ENCODE data around the gene SMG1.

The SMG1 gene

DNA sequence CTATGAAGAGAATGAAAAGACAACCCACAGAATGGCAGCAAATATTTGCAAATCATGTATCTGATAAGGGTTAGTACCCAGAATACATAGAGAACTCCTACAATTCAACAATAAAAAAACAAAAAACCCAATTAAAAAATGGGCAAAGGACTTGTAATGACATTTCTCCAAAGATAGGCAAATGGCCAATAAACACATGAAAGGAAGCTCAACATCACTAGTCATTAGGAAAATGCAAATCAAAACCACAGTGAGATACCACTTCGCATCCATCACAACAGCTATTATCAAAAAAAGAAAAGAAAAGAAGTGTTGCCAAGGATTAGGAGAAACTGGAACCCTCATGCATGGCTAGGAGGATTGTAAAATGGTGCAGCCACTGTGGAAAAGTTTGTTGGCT lies 79.8 kb downstream of the SMG1 start:
- DNase-seq (ENCODE audit: low read depth): no peak

DNA sequence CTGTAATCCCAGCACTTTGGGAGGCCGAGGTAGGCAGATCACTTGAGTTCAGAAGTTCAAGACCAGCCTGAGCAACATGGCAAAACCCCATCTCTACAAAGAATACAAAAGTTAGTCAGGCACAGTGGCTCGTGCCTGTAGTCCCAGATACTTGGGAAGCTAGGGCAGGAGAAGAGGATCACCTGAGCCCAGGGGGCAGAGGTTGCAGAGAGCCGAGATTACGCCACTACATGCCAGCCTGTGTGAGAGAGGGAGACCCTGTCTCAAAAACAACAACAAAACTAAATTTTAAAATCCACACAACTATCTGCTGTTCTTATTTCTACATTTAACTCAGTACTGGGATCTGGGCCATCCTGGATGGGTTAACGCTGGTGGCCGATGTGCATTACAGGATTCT lies 83.6 kb downstream of the SMG1 start:
- DNase-seq (ENCODE audit: low read depth): no peak

DNA sequence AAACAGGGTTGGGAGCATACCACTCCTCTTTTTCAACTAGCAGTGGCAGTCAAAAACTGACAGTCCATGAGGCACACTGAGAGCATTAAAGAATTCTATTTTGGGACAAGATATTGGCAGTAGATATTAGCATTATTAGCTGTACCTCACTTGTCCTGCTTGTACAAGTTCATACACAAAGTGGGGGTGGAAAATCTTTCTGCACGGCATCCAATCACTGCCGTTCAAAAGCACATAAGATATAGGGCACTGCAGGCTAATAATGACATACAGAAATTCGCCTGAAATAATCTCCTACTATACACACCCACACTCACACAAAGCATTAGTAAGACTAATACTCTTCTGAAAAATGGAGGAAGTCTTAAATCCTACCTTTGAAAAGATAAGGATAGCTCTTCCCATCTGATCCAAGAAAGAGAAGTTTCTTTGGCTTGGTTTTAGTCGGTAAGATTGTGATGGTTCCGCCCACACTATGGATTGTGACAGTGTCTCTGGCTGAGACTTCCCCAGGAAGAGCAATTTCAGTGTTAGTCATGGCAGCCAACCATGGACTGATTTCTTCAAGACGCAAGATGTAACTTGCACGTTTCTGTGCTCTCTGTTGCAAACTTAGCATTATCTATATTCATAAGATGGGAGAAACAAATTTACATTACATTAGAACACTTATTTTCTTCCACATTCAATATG lies 84.2 kb downstream of the SMG1 start:
- DNase-seq (ENCODE audit: low read depth): no peak

GRCh38 chr16:18839555-18839954 lies 86.7 kb downstream of the SMG1 start:
- no peak for DNase-seq (ENCODE audit: low read depth)

DNA sequence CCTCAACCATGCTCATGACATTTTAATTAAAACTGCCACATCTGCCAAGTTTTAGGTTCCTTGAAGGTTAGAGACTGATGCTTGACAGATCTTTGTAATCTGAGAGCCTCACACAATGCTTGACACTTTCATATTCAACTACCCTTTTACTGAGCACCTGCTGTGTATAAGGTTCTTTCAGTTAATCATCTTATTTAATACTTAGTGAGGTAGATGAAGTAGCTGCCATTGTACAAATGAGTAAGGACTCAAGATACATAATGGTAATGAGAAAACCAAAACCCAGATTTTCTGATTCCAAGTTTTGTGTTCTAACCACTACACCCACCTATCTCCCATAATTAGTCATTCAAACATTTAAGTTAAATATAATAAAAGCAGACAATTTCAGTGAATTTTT lies 89.5 kb downstream of the SMG1 start:
- no peak for DNase-seq (ENCODE audit: low read depth)

DNA sequence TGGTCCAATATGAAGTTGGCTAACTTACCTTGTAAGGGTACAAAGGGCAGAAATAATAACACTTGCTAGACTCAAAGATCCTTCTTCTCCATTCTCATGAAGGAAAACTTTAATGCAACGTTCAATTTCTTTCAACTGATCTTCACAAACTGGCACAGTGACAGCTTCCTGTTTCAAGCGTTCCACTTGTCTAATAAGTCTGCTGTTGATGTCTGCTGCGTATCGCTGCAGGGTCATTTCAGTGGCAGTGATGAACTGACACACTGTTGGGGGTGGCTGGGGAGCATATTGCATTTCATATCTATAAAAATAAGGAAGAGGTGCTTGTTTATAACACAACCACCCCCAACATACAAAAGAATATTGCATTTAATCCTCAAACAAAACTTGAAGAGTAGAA lies 91.3 kb downstream of the SMG1 start:
- DNase-seq (ENCODE audit: low read depth): no peak

DNA sequence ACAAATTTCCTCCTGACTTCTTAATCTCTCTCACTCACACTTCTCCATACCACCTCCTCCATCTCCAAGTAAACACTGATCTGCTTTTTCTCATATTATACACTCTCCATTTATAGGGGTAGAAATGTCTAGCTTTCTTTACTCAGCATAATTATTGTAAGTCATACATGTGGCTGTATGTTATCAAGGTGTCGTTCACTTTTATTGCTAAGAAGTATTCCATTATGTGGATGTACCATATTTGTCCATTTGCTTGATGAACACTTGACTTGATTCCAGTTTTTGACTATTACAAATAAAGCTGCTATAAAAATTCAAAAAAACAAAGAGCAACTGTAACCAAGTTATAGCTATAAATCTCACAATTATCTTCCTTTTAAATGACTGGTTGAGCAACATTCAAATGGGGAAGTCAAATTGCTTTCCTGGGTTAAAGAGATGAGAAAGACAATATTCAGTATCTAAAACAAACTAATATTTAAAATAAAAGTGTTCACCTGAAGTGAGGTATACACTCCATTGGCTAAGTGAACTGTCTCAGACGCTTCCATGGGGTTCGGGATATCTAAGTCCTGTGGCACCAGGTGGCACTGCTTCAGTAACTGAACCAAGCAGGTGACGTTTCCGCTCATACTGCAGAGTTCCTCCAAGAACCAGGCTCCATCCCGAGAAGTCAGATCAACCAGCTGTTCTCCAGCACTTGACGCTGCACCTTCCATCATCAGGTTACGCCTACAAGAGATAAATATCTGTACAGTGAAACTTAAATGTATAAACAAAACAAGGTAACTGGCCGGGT lies 92.3 kb downstream of the SMG1 start:
- no peak for DNase-seq (ENCODE audit: low read depth)

DNA sequence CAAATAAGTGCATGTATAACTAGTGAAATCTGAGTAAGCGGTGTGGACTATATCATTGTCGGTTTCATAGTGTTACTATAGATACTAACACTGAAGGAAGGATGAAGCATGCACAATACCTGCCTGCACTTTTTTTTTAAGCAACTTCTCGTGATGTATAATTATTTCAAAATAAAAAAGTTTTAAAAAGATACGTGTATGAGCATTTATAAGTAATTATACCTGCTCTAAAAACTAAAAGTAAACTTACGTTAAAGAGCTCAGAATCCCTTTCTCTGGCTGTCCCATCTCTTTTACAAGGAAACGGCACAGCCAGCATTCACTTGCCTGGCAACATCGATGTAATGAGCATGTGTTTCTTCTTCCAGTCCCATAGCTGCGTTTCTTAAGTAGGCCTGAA lies 93.6 kb downstream of the SMG1 start:
- DNase-seq (ENCODE audit: low read depth): no peak

DNA sequence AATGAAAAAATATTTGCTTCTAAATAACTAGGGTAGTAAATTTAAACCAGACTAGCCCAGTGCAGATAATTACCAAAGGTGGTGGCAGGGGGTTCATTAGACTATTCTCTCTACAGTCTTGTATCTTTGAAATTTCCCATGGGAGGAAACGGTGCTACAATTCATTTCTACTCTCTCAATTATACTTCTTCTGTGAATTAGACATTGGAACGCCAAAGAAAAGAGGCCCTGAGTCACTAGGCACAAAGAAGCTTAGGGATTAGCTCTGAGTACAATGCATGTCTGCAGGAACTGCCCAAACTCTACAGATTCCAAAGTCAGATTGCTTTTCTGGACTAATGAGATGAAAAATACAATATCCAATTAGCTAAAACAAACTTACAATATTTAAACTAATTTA lies 94.2 kb downstream of the SMG1 start:
- no peak for DNase-seq (ENCODE audit: low read depth)

GRCh38 chr16:18829251-18829650 lies 97.0 kb downstream of the SMG1 start:
- DNase-seq (ENCODE audit: low read depth): no peak

GRCh38 chr16:18827890-18828289 lies 98.3 kb downstream of the SMG1 start:
- no peak for DNase-seq (ENCODE audit: low read depth)

- DNase-seq (ENCODE audit: low read depth): no peak
These were observed 109.9 kb downstream of the SMG1 start for GRCh38 chr16:18816286-18816685.

DNA sequence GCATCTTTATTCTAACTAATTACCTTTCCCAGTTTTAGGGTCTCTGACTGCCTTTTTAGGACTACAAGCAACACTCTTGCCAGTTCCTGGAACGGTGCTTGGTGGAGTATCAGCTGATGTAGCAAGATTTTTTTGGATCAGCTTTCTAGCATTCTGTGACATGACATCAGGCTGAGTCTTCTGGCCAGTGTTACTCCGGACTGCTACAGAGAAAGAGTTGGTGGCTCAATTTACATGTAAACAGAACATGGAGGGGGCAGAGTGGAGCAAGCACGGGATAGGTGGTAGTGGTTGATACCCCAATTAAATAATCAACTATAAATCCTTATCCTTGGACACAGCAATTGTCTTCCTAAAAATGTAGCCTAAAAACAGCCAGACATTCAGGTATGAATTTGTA lies 114.3 kb downstream of the SMG1 start:
- DNase-seq (ENCODE audit: low read depth): no peak

GRCh38 chr16:18809165-18809564 lies 117.0 kb downstream of the SMG1 start:
- no peak for DNase-seq (ENCODE audit: low read depth)

DNA sequence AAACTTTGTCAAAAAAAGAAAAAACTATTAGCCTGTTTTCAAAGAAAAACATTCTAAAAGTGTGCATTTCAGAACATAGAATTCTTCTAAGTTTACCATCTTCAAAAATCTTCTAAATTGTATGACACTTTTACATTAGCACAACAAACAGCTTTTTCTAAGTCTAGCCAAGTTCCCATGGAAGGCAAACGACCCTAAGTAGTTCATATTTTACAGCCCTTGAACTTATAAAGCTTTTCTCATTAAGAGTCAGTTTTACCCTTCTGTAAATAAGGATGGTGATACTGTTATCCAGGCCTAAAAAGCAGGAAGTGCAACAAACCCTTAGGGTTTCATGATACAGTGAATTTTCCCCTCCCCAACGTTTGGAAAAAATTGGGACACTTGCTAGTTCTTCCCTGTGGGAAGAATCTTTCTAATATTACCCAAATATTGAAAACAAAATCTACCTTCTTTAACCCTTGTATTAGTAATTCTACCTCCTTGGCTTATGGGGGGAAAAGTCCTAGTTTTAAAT lies 120.9 kb downstream of the SMG1 start:
- no peak for DNase-seq (ENCODE audit: low read depth)

- DNase-seq (ENCODE audit: low read depth): no peak
These were observed 121.7 kb downstream of the SMG1 start for GRCh38 chr16:18804540-18804939.

DNA sequence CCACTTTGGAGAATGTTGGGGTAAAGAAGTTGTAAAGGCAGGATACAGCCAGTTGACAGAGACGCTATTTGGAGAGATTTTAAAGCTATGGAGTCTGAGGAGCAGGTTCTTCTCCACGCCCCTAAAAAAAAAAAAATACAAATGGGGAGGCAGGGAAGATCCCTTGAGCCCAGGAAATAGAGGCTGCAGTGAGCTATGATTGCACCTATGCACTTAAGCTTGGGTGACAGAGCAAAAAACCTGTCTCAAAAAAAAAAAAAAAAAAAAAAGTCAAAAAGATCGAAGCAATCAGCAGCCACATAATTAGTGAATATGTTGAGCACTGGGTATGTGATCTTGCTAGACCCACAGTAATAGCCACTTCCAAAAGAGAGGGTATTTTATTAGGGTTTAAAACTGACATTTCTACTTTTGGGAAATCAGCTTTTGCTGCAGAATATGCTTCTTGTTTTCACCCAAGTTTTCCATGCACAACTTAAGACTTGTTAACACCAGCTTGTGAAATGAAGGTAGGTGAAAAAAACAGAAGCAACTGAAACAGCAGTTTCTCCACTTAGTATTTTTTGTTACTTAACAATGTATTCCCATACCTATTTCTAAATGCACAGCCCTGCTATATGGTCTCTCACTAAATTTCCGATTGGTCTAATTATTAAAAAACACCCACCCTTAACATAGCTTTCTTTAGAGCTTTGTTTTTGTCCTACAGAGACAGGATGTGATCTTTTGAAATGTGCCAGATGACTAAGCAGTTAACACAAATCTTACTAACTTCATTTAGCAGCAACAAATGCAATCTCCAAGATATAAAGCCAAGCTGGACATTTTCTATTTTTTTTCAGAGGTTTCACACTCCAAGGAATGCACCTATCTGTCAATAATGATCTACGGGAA lies 122.4 kb downstream of the SMG1 start:
- DNase-seq (ENCODE audit: low read depth): no peak

GRCh38 chr16:18802767-18803343 lies 123.4 kb downstream of the SMG1 start:
- DNase-seq (ENCODE audit: low read depth): no peak

DNA sequence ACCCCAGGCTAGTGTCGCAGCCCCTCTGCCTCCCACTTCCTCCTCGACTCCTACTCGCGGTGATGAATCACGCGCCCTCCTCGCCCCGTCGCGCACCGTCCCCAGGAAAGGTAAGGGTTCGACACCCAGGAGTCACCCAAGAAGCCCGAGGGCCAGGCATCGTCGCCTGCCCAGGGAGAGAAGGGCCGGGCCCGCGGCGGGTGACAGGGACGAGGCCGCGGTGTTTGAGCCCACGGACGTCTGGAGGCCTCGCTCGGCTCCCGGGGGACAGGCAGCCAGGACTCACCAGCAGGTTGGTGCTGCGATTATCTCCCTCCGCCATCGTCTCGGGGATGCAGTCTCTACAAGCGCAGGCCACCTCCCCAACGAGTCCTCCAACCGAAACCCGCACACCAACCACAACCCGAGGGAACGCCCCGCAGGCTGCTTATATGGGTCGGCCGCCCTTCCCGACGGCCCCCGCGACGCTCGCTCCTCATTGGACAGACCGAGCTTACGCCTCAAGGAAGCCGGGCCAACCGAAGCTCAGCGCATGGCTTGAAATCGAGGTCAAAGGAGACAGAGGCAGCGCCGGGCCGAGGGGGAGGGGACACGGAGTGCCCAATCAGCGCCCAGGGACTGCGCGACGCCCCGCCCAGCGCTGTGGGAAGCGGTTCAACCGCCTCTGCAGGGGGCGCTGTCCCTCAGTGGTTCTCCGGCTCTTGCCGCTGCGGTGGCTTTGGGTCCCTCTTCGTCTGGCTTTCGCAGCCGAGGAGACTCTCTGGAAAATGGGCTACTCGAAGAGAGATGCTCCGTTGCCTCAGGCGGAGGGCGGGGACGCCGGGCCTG lies 124.8 kb downstream of the SMG1 start, which contains the start of gene ARL6IP1:
TSS of gene ARL6IP1 (minus strand) at position 405 of the 828 bp plus-strand sequence. CDS start at position 322, 83 bp downstream.
- peak; percentile 97 for DNase-seq (ENCODE audit: low read depth)

GRCh38 chr16:18800775-18801144 lies 125.4 kb downstream of the SMG1 start:
- DNase-seq (ENCODE audit: low read depth): no peak

GRCh38 chr16:18800293-18800692 lies 125.9 kb downstream of the SMG1 start:
- DNase-seq (ENCODE audit: low read depth): no peak

Measured in activated gamma-delta T cell treated with anti-CD3 and anti-CD28 coated beads, Interleukin-2, amount 50 U/mL, for 16 hours (primary cell).